WTC11 (cell line): ENCODE data around the gene TNFSF11. TPM values are rescaled to one million over a fixed set of nuclear protein-coding genes. Genes with fewer than 3 reads are reported as not detected.

Source experiments
- ATAC-seq: fragments of 200-7000 bp; cut with Tn5 transposase; 2 replicates; pipeline ENCODE4 v1.10.0; 2021; ENCODE audit warnings: mild to moderate bottlenecking, moderate library complexity
- CTCF ChIA-PET: fragments of 300-600 bp; sonication (Branson Sonifier 250); formaldehyde crosslinking; loops from one replicate; lab custom pipeline; 2021; ENCODE audit warnings: antibody characterized with exemption; lab: Charles Lee
- POLR2A ChIA-PET: fragments of 350-600 bp; sonication (Branson Sonifier 250); formaldehyde crosslinking; loops from one replicate; lab custom pipeline; 2021; ENCODE audit warnings: antibody characterized with exemption; lab: Charles Lee
- DNase-seq: peaks from one replicate; pipeline ENCODE4 v3.0.0; 2021; ENCODE audit warnings: low spot score
- H3K27ac Mint-ChIP-seq: 2 replicates; pipeline ENCODE4 v1.8.0; 2021; ENCODE audit warnings: mixed read lengths
- H3K27me3 Mint-ChIP-seq: 2 replicates; pipeline ENCODE4 v1.8.0; 2021; ENCODE audit warnings: low read depth, mild to moderate bottlenecking, moderate library complexity, mixed read lengths
- H3K36me3 Mint-ChIP-seq: 2 replicates; pipeline ENCODE4 v1.8.0; 2021; ENCODE audit warnings: mixed read lengths
- H3K4me1 Mint-ChIP-seq: 2 replicates; pipeline ENCODE4 v1.8.0; 2022; ENCODE audit warnings: mixed read lengths
- H3K4me3 Mint-ChIP-seq: 2 replicates; pipeline ENCODE4 v1.8.0; 2021; ENCODE audit warnings: mild to moderate bottlenecking, moderate library complexity, mixed read lengths
- H3K9me3 Mint-ChIP-seq: 2 replicates; pipeline ENCODE4 v1.8.0; 2021; ENCODE audit warnings: mixed read lengths
- CREB1 ChIP-seq: sonication (generic); formaldehyde crosslinking; IDR thresholded peaks from 2 replicates; pipeline ENCODE4 v1.8.0; 2023; ENCODE audit warnings: mild to moderate bottlenecking, missing genetic modification reagents
- EMX1 ChIP-seq: fragments of 250-450 bp; sonication (Bioruptor Pico); IDR thresholded peaks from 2 replicates; pipeline ENCODE4 v1.8.0; 2021; ENCODE audit warnings: mild to moderate bottlenecking
- ETV6 ChIP-seq: sonication (generic); formaldehyde crosslinking; IDR thresholded peaks from 2 replicates; pipeline ENCODE4 v1.8.1; 2022; ENCODE audit warnings: mild to moderate bottlenecking, missing genetic modification reagents
- FOXJ3 ChIP-seq: sonication (generic); formaldehyde crosslinking; IDR thresholded peaks from 2 replicates; pipeline ENCODE4 v1.9.0; 2021; ENCODE audit warnings: missing genetic modification reagents, mild to moderate bottlenecking, borderline replicate concordance
- FOXP1 ChIP-seq: sonication (generic); formaldehyde crosslinking; IDR thresholded peaks from 2 replicates; pipeline ENCODE4 v1.8.0; 2022; ENCODE audit warnings: missing genetic modification reagents, mild to moderate bottlenecking, moderate library complexity, borderline replicate concordance
- KAT7 ChIP-seq: sonication (generic); formaldehyde crosslinking; IDR thresholded peaks from 2 replicates; pipeline ENCODE4 v1.8.1; 2023; ENCODE audit warnings: missing genetic modification reagents, mild to moderate bottlenecking, borderline replicate concordance
- NR3C1 ChIP-seq: sonication (generic); formaldehyde crosslinking; conservative IDR thresholded peaks from 2 replicates; pipeline ENCODE4 v1.8.1; 2023; ENCODE audit warnings: low read depth, mild to moderate bottlenecking, missing genetic modification reagents
- OVOL2 ChIP-seq: fragments of 250-450 bp; sonication (Bioruptor Pico); IDR thresholded peaks from 2 replicates; pipeline ENCODE4 v1.9.0; 2021; ENCODE audit warnings: mild to moderate bottlenecking, borderline replicate concordance
- RORB ChIP-seq: fragments of 250-450 bp; sonication (Bioruptor Pico); IDR thresholded peaks from 2 replicates; pipeline ENCODE4 v1.9.0; 2021; ENCODE audit warnings: mild to moderate bottlenecking
- TCF7 ChIP-seq: sonication (generic); formaldehyde crosslinking; IDR thresholded peaks from 2 replicates; pipeline ENCODE4 v1.8.0; 2022; ENCODE audit warnings: mild to moderate bottlenecking, low read depth, missing genetic modification reagents, moderate library complexity
- TEAD4 ChIP-seq: sonication (generic); formaldehyde crosslinking; IDR thresholded peaks from 2 replicates; pipeline ENCODE4 v1.8.0; 2022; ENCODE audit warnings: mild to moderate bottlenecking, missing genetic modification reagents
- ZNF263 ChIP-seq: sonication (generic); formaldehyde crosslinking; IDR thresholded peaks from 2 replicates; pipeline ENCODE4 v1.8.1; 2022; ENCODE audit warnings: low read depth, mild to moderate bottlenecking, moderate library complexity, missing genetic modification reagents
- total RNA-seq: library from RNA; stranded (reverse); gene quantifications from 3 replicates; pipeline ENCODE4 v1.2.3, GENCODE V29; 2021
- TF ChIP-seq, protein P1 (sequence below): sonication (generic); formaldehyde crosslinking; IDR thresholded peaks from 2 replicates; pipeline ENCODE4 v1.8.0; 2023; ENCODE audit warnings: missing genetic modification reagents, mild to moderate bottlenecking, borderline replicate concordance
- TF ChIP-seq, protein P2 (sequence below): sonication (generic); formaldehyde crosslinking; IDR thresholded peaks from 2 replicates; pipeline ENCODE4 v1.8.1; 2023; ENCODE audit warnings: mild to moderate bottlenecking, missing genetic modification reagents, moderate library complexity
- TF ChIP-seq, protein P3 (sequence below): sonication (generic); formaldehyde crosslinking; conservative IDR thresholded peaks from 2 replicates; pipeline ENCODE4 v1.8.1; 2022; ENCODE audit warnings: mild to moderate bottlenecking, missing genetic modification reagents
- TF ChIP-seq, protein P4 (sequence below): sonication (generic); formaldehyde crosslinking; IDR thresholded peaks from 2 replicates; pipeline ENCODE4 v1.8.0; 2023; ENCODE audit warnings: mild to moderate bottlenecking, missing genetic modification reagents
- TF ChIP-seq, protein P5 (sequence below): sonication (generic); formaldehyde crosslinking; IDR thresholded peaks from 2 replicates; pipeline ENCODE4 v1.8.1; 2023; ENCODE audit warnings: mild to moderate bottlenecking, moderate library complexity, missing genetic modification reagents
- TF ChIP-seq, protein P6 (sequence below): fragments of 200-600 bp; IDR thresholded peaks from 2 replicates; pipeline ENCODE4 v1.8.0; 2022; ENCODE audit warnings: antibody characterized with exemption

The TNFSF11 gene
- total RNA-seq, 1 experiment from 2014 or later = 6.1 TPM

DNA sequence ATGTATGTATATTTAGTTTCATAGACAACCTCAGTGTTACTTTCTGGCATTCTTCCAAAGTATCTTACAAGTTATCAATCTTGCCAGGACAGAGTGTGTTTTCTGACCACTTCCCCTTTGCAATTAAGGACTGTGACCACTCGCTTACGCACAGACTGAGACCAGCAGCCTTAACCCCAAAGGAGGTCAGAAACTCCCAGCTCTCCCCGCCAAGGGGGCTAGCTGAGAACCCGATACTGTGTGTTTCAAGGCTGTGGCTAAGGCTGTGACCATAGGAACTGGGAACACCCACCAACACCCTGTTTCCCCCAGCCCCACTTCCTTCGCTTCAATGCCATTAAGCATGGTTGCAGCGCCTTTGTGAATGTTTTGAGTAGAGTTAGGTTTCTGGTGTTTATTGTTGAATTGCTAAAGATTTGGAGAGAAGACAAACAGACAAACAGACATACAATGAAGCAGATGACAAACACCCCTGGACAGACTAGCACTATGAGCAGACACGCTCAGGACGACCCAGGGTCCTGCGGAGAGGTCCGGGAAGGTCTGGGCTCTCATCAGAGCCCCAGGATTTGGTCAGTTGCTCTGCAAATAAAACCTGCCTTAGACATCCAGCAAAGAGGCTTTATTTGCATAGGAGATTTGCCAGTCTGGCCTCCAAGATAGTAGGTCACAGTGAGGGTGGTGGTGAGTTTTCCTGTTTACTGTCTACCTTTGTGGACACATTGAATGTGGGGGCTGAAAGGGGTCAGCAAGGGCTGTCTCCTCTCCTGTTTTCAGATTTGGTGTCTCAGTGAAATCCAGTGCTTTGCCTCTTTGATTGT lies 25.0 kb upstream of the TNFSF11 start:
- Mint-ChIP-seq H3K36me3 (no peaks in the 10 kb centered on the region), H3K4me3 (no peak overlapping the region), H3K9me3 (peaks cover 9% of the 10 kb centered on the region), H3K27me3 (no peaks in the 10 kb centered on the region), H3K27ac (peak overlapping the region; percentile 35; the same call in 1 of the 2 replicates), H3K4me1 (peaks cover 13% of the 10 kb centered on the region)
- ATAC-seq (peak; percentile 47), DNase-seq (no peak)
- ChIA-PET CTCF (no interaction called here), POLR2A (no interaction called here)
- TF ChIP-seq, protein P1, sequence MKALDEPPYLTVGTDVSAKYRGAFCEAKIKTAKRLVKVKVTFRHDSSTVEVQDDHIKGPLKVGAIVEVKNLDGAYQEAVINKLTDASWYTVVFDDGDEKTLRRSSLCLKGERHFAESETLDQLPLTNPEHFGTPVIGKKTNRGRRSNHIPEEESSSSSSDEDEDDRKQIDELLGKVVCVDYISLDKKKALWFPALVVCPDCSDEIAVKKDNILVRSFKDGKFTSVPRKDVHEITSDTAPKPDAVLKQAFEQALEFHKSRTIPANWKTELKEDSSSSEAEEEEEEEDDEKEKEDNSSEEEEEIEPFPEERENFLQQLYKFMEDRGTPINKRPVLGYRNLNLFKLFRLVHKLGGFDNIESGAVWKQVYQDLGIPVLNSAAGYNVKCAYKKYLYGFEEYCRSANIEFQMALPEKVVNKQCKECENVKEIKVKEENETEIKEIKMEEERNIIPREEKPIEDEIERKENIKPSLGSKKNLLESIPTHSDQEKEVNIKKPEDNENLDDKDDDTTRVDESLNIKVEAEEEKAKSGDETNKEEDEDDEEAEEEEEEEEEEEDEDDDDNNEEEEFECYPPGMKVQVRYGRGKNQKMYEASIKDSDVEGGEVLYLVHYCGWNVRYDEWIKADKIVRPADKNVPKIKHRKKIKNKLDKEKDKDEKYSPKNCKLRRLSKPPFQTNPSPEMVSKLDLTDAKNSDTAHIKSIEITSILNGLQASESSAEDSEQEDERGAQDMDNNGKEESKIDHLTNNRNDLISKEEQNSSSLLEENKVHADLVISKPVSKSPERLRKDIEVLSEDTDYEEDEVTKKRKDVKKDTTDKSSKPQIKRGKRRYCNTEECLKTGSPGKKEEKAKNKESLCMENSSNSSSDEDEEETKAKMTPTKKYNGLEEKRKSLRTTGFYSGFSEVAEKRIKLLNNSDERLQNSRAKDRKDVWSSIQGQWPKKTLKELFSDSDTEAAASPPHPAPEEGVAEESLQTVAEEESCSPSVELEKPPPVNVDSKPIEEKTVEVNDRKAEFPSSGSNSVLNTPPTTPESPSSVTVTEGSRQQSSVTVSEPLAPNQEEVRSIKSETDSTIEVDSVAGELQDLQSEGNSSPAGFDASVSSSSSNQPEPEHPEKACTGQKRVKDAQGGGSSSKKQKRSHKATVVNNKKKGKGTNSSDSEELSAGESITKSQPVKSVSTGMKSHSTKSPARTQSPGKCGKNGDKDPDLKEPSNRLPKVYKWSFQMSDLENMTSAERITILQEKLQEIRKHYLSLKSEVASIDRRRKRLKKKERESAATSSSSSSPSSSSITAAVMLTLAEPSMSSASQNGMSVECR (CRISPR knock-in tag) = no peak
- TF ChIP-seq, protein P2, sequence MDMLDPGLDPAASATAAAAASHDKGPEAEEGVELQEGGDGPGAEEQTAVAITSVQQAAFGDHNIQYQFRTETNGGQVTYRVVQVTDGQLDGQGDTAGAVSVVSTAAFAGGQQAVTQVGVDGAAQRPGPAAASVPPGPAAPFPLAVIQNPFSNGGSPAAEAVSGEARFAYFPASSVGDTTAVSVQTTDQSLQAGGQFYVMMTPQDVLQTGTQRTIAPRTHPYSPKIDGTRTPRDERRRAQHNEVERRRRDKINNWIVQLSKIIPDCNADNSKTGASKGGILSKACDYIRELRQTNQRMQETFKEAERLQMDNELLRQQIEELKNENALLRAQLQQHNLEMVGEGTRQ = no peak
- TF ChIP-seq FOXJ3 (CRISPR knock-in tag) (no peak), RORB (no peak), ZNF263 (CRISPR knock-in tag) (no peak)
- TF ChIP-seq, protein P3, sequence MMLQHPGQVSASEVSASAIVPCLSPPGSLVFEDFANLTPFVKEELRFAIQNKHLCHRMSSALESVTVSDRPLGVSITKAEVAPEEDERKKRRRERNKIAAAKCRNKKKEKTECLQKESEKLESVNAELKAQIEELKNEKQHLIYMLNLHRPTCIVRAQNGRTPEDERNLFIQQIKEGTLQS (CRISPR knock-in tag) = no peak

DNA sequence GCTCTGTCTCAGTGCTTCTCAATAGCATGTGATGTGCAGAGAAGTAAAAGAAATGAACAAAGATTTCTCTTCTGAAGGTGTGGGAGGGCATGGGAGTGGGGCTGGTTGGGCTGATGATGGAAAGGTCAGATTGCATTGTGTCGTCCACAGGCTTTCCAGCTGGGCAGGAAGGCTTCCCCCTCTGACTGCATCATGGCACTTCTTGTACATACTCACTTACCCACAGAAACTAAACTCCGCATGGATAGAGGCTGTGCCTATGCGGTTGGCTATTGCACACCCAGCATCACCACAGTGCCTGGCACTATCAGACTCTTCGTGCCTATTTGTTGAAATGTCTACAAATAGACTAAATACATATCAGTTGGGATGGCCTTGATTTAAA lies 24.4 kb upstream of the TNFSF11 start:
- peaks cover 9% of the 10 kb centered on the region for H3K9me3 Mint-ChIP-seq
- no peaks in the 10 kb centered on the region for H3K36me3 Mint-ChIP-seq
- no peak overlapping the region for H3K4me3 Mint-ChIP-seq
- ATAC-seq (no peak), DNase-seq (no peak)
- POLR2A ChIA-PET = no interaction called here
- H3K27me3 Mint-ChIP-seq = no peaks in the 10 kb centered on the region
- peaks cover 13% of the 10 kb centered on the region for H3K4me1 Mint-ChIP-seq
- CTCF ChIA-PET = no interaction called here
- TF ChIP-seq CREB1 (no peak), KAT7 (CRISPR knock-in tag) (no peak), TEAD4 (CRISPR knock-in tag) (no peak), NR3C1 (CRISPR knock-in tag) (no peak), OVOL2 (CRISPR knock-in tag) (no peak), TCF7 (no peak), EMX1 (CRISPR knock-in tag) (no peak), ETV6 (no peak), FOXP1 (CRISPR knock-in tag) (no peak)
- TF ChIP-seq, protein P4, sequence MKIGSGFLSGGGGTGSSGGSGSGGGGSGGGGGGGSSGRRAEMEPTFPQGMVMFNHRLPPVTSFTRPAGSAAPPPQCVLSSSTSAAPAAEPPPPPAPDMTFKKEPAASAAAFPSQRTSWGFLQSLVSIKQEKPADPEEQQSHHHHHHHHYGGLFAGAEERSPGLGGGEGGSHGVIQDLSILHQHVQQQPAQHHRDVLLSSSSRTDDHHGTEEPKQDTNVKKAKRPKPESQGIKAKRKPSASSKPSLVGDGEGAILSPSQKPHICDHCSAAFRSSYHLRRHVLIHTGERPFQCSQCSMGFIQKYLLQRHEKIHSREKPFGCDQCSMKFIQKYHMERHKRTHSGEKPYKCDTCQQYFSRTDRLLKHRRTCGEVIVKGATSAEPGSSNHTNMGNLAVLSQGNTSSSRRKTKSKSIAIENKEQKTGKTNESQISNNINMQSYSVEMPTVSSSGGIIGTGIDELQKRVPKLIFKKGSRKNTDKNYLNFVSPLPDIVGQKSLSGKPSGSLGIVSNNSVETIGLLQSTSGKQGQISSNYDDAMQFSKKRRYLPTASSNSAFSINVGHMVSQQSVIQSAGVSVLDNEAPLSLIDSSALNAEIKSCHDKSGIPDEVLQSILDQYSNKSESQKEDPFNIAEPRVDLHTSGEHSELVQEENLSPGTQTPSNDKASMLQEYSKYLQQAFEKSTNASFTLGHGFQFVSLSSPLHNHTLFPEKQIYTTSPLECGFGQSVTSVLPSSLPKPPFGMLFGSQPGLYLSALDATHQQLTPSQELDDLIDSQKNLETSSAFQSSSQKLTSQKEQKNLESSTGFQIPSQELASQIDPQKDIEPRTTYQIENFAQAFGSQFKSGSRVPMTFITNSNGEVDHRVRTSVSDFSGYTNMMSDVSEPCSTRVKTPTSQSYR (CRISPR knock-in tag) = no peak
- TF ChIP-seq, protein P5, sequence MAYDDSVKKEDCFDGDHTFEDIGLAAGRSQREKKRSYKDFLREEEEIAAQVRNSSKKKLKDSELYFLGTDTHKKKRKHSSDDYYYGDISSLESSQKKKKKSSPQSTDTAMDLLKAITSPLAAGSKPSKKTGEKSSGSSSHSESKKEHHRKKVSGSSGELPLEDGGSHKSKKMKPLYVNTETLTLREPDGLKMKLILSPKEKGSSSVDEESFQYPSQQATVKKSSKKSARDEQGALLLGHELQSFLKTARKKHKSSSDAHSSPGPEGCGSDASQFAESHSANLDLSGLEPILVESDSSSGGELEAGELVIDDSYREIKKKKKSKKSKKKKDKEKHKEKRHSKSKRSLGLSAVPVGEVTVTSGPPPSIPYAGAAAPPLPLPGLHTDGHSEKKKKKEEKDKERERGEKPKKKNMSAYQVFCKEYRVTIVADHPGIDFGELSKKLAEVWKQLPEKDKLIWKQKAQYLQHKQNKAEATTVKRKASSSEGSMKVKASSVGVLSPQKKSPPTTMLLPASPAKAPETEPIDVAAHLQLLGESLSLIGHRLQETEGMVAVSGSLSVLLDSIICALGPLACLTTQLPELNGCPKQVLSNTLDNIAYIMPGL (CRISPR knock-in tag) = no peak
- TF ChIP-seq, protein P6, sequence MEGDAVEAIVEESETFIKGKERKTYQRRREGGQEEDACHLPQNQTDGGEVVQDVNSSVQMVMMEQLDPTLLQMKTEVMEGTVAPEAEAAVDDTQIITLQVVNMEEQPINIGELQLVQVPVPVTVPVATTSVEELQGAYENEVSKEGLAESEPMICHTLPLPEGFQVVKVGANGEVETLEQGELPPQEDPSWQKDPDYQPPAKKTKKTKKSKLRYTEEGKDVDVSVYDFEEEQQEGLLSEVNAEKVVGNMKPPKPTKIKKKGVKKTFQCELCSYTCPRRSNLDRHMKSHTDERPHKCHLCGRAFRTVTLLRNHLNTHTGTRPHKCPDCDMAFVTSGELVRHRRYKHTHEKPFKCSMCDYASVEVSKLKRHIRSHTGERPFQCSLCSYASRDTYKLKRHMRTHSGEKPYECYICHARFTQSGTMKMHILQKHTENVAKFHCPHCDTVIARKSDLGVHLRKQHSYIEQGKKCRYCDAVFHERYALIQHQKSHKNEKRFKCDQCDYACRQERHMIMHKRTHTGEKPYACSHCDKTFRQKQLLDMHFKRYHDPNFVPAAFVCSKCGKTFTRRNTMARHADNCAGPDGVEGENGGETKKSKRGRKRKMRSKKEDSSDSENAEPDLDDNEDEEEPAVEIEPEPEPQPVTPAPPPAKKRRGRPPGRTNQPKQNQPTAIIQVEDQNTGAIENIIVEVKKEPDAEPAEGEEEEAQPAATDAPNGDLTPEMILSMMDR = no peak
- peak overlapping the region; percentile 35; the same call in 1 of the 2 replicates for H3K27ac Mint-ChIP-seq
